Measurements from ENCODE around the gene BST1. TPM values are rescaled to one million over a fixed set of nuclear protein-coding genes. Genes with fewer than 3 reads are reported as not detected.

Gene BST1
- total RNA-seq = 10 to 100 TPM; 19.3 to 26.2 TPM
- long read RNA-seq, donor 1, partial matches to known transcripts = 0 of 7 reads
- long read RNA-seq, donor 1, other reads (novel, unspliced or antisense) = 4 of 7 reads
- long read RNA-seq, donor 2, transcript BST1-201 (9 exons, 1,480 nt) = major isoform, 29 of 47 reads
- long read RNA-seq, donor 2, partial matches to known transcripts = 2 of 47 reads
- long read RNA-seq, donor 2, other reads (novel, unspliced or antisense) = 16 of 47 reads

- intact Hi-C loops (cut with DNase I) = loop anchor here in 1 of 2 donors (5.0 kb wide), 1 partner anchor 1751 kb away; no protein-coding TSS in a partner anchor
- DNase-seq (ENCODE audit: low spot score) = peak; percentile 93
Observed at GRCh38 chr4:15702941-15703403, at the start of gene BST1. BST1 (plus strand) TSS chr4:15703065; CDS start chr4:15703145, 80 bp downstream.

- DNase-seq (ENCODE audit: low spot score) = no peak
- intact Hi-C loops (cut with DNase I) = no loop called here
Observed at GRCh38 chr4:15653420-15653819, 49.4 kb upstream of the BST1 start.

- intact Hi-C loops (cut with DNase I) = no loop called here
- DNase-seq (ENCODE audit: low spot score) = no peak
Observed at GRCh38 chr4:15653864-15654592, 48.8 kb upstream of the BST1 start.

- intact Hi-C loops (cut with DNase I) = no loop called here
- peak; percentile 86 for DNase-seq (ENCODE audit: low spot score)
Observed at GRCh38 chr4:15654593-15655222, 48.2 kb upstream of the BST1 start.

- intact Hi-C loops (cut with DNase I) = no loop called here
- DNase-seq (ENCODE audit: low spot score) = peak; percentile 92
Observed at GRCh38 chr4:15655223-15656037, 47.4 kb upstream of the BST1 start, which contains the start of gene FBXL5. FBXL5 (minus strand) TSS chr4:15655357; CDS start chr4:15655287, 70 bp downstream.

- DNase-seq (ENCODE audit: low spot score) = no peak
- intact Hi-C loops (cut with DNase I) = no loop called here
Observed at GRCh38 chr4:15656038-15656470, 46.8 kb upstream of the BST1 start.

GRCh38 chr4:15657366-15657765 lies 45.5 kb upstream of the BST1 start:
- no peak for DNase-seq (ENCODE audit: low spot score)
- intact Hi-C loops (cut with DNase I) = no loop called here

- intact Hi-C loops (cut with DNase I) = no loop called here
- DNase-seq (ENCODE audit: low spot score) = no peak
Observed at GRCh38 chr4:15658136-15658770, 44.6 kb upstream of the BST1 start.

GRCh38 chr4:15658781-15659180 lies 44.1 kb upstream of the BST1 start:
- DNase-seq (ENCODE audit: low spot score) = no peak
- intact Hi-C loops (cut with DNase I) = no loop called here

- no peak for DNase-seq (ENCODE audit: low spot score)
- intact Hi-C loops (cut with DNase I) = no loop called here
Observed at GRCh38 chr4:15659768-15660570, 42.9 kb upstream of the BST1 start.

GRCh38 chr4:15665753-15666365 lies 37.0 kb upstream of the BST1 start:
- intact Hi-C loops (cut with DNase I) = no loop called here
- no peak for DNase-seq (ENCODE audit: low spot score)

- DNase-seq (ENCODE audit: low spot score) = no peak
- intact Hi-C loops (cut with DNase I) = no loop called here
Observed at GRCh38 chr4:15667006-15667405, 35.9 kb upstream of the BST1 start.

GRCh38 chr4:15668566-15669435 lies 34.1 kb upstream of the BST1 start:
- DNase-seq (ENCODE audit: low spot score) = no peak
- intact Hi-C loops (cut with DNase I) = no loop called here

GRCh38 chr4:15670576-15670975 lies 32.3 kb upstream of the BST1 start:
- DNase-seq (ENCODE audit: low spot score) = no peak
- intact Hi-C loops (cut with DNase I) = no loop called here

GRCh38 chr4:15672101-15672500 lies 30.8 kb upstream of the BST1 start:
- intact Hi-C loops (cut with DNase I) = no loop called here
- no peak for DNase-seq (ENCODE audit: low spot score)

GRCh38 chr4:15673337-15673736 lies 29.5 kb upstream of the BST1 start:
- no peak for DNase-seq (ENCODE audit: low spot score)
- intact Hi-C loops (cut with DNase I) = no loop called here

- intact Hi-C loops (cut with DNase I) = no loop called here
- no peak for DNase-seq (ENCODE audit: low spot score)
Observed at GRCh38 chr4:15674046-15674445, 28.8 kb upstream of the BST1 start.

Measured in posterior vena cava (tissue), 2 donors.